IMR-90 (cell line): ENCODE data around the gene CHD9. TPM values are rescaled to one million over a fixed set of nuclear protein-coding genes. Genes with fewer than 3 reads are reported as not detected.

Source experiments
- ATAC-seq: fragments of 200-7000 bp; cut with Tn5 transposase; 2 replicates; pipeline ENCODE4 v1.9.1; 2020; ENCODE audit warnings: low read depth, mild to moderate bottlenecking, moderate library complexity
- BruUV-seq: library from RNA; stranded (reverse); fragments of 400-500 nt; replicated peaks from 2 replicates; lab custom pipeline; 2021; lab: Mats Ljungman, UMichigan
- CTCF ChIA-PET: fragments of 300-600 bp; formaldehyde crosslinking; extraction: SDS; loops from one replicate; lab custom pipeline; 2021; ENCODE audit warnings: antibody characterized with exemption; lab: Yijun Ruan, JAX
- POLR2A ChIA-PET: fragments of 300-600 bp; sonication (Branson Sonifier 250); formaldehyde crosslinking; loops from one replicate; lab custom pipeline; 2022; ENCODE audit warnings: antibody characterized with exemption; ENCODE audit not compliant: unreplicated experiment; lab: Charles Lee
- DNase-seq: peaks from one replicate; pipeline ENCODE4 v3.0.0; 2013
- H2AFZ ChIP-seq: replicated peaks from 2 replicates; pipeline ENCODE3; 2013; ENCODE audit warnings: low read length, mild to moderate bottlenecking; ENCODE audit not compliant: poor library complexity
- H2AK5ac ChIP-seq: 2 replicates; pipeline ENCODE4 v1.6.1; 2013; ENCODE audit warnings: low read depth, low read length, inconsistent platforms
- H2AK9ac ChIP-seq: replicated peaks from 2 replicates; pipeline ENCODE3; 2013; ENCODE audit warnings: mild to moderate bottlenecking, low read depth, low read length, moderate library complexity; ENCODE audit not compliant: poor library complexity
- H2BK120ac ChIP-seq: 2 replicates; pipeline ENCODE4 v1.6.1; 2013; ENCODE audit warnings: low read depth, low read length, inconsistent platforms
- H2BK15ac ChIP-seq: 3 replicates; pipeline ENCODE4 v1.6.1; 2013; ENCODE audit warnings: low read depth, low read length, inconsistent platforms
- H2BK20ac ChIP-seq: 2 replicates; pipeline ENCODE4 v1.6.1; 2013; ENCODE audit warnings: low read depth, mild to moderate bottlenecking, inconsistent platforms, low read length, moderate library complexity
- H2BK5ac ChIP-seq: 2 replicates; pipeline ENCODE4 v1.6.1; 2013; ENCODE audit warnings: mild to moderate bottlenecking, low read depth, low read length, inconsistent platforms; ENCODE audit not compliant: poor library complexity, severe bottlenecking
- H3K14ac ChIP-seq: replicated peaks from 2 replicates; pipeline ENCODE4 v1.6.1; 2013; ENCODE audit warnings: low read depth, low read length, inconsistent platforms
- H3K18ac ChIP-seq: 2 replicates; pipeline ENCODE4 v1.6.1; 2013; ENCODE audit warnings: low read depth, low read length, control low read depth
- H3K23ac ChIP-seq: 2 replicates; pipeline ENCODE4 v1.6.1; 2013; ENCODE audit warnings: low read depth, low read length, inconsistent platforms
- H3K27ac ChIP-seq: 2 replicates; pipeline ENCODE4 v1.5.1; 2013; ENCODE audit warnings: mild to moderate bottlenecking, control low read depth, low read length; ENCODE audit not compliant: insufficient read depth
- H3K27me3 ChIP-seq: 2 replicates; pipeline ENCODE4 v1.6.1; 2013; ENCODE audit warnings: low read length; ENCODE audit not compliant: control insufficient read depth, insufficient read depth
- H3K36me3 ChIP-seq: 2 replicates; pipeline ENCODE4 v1.6.1; 2013; ENCODE audit warnings: low read length, mixed read lengths; ENCODE audit not compliant: control insufficient read depth, insufficient read depth
- H3K4ac ChIP-seq: 2 replicates; pipeline ENCODE4 v1.6.1; 2013; ENCODE audit warnings: low read depth, low read length, inconsistent platforms
- H3K4me1 ChIP-seq: 2 replicates; pipeline ENCODE4 v1.6.1; 2013; ENCODE audit warnings: low read length, mixed read lengths; ENCODE audit not compliant: control insufficient read depth, insufficient read depth
- H3K4me2 ChIP-seq: 2 replicates; pipeline ENCODE4 v1.6.1; 2013; ENCODE audit warnings: low read depth, mild to moderate bottlenecking, control low read depth, low read length, moderate library complexity
- H3K4me3 ChIP-seq: 2 replicates; pipeline ENCODE4 v1.5.1; 2013; ENCODE audit warnings: low read depth, mild to moderate bottlenecking, control low read depth, low read length, moderate library complexity; ENCODE audit not compliant: insufficient read depth
- H3K56ac ChIP-seq: 2 replicates; pipeline ENCODE4 v1.6.1; 2013; ENCODE audit warnings: low read length, inconsistent platforms; ENCODE audit not compliant: insufficient read depth; ENCODE audit errors: extremely low read depth
- H3K79me1 ChIP-seq, 2 experiments: 2 replicates each; pipeline ENCODE4 v1.6.1; 2013; ENCODE audit warnings: low read length in 2 of 2, inconsistent platforms in 1 of 2, low read depth in 1 of 2
- H3K9ac ChIP-seq: 2 replicates; pipeline ENCODE4 v1.6.1; 2013; ENCODE audit warnings: low read depth, low read length, control low read depth
- H3K9me1 ChIP-seq: 2 replicates; pipeline ENCODE4 v1.6.1; 2013; ENCODE audit warnings: low read length, inconsistent platforms; ENCODE audit not compliant: insufficient read depth
- H3K9me3 ChIP-seq: 2 replicates; pipeline ENCODE4 v1.6.1; 2013; ENCODE audit warnings: low read length; ENCODE audit not compliant: control insufficient read depth, insufficient read depth
- H4K20me1 ChIP-seq: 2 replicates; pipeline ENCODE4 v1.6.1; 2013; ENCODE audit warnings: low read length, inconsistent platforms; ENCODE audit not compliant: insufficient read depth
- H4K5ac ChIP-seq: 2 replicates; pipeline ENCODE4 v1.6.1; 2013; ENCODE audit warnings: mild to moderate bottlenecking, low read depth, low read length, control low read depth
- H4K8ac ChIP-seq, 2 experiments: 2 replicates each; pipeline ENCODE4 v1.6.1; 2013; ENCODE audit warnings: low read depth in 2 of 2, low read length in 2 of 2, control low read depth in 1 of 2, inconsistent platforms in 1 of 2
- H4K91ac ChIP-seq: 2 replicates; pipeline ENCODE4 v1.6.1; 2013; ENCODE audit warnings: low read depth, low read length, inconsistent platforms; ENCODE audit not compliant: insufficient read depth
- MAFK ChIP-seq: IDR thresholded peaks from 2 replicates; pipeline ENCODE4 v1.6.1; 2012; ENCODE audit warnings: low read depth, low read length, improper control_type of control experiment
- RFX5 ChIP-seq: IDR thresholded peaks from 2 replicates; pipeline ENCODE4 v1.8.0; 2012; ENCODE audit warnings: low read depth, mild to moderate bottlenecking, low read length, moderate library complexity
- WGBS, 2 experiments: methylation state at CpG; one replicate each; pipeline versions ENCODE4 v1.1.5 to v1.1.7; 2013; ENCODE audit warnings: missing lambda C conversion rate in 2 of 2; ENCODE audit not compliant: insufficient read length in 1 of 2; ENCODE audit errors: extremely low coverage in 2 of 2; 5-methylcytosine and 5-hydroxymethylcytosine counted together
- dilution Hi-C: fragments of 300-500 bp; cut with HindIII; formaldehyde crosslinking; loops from one replicate; pipeline ENCODE4 v1.14.3; 2018; ENCODE audit warnings: low sequenced_read_pairs; ENCODE audit not compliant: unreplicated experiment
- in situ Hi-C: fragments of 300-500 bp; cut with MboI; formaldehyde crosslinking; loops from 3 replicates; pipeline ENCODE4 v1.14.3; 2019; ENCODE audit warnings: low sequenced_read_pairs, inconsistent platforms, mixed read lengths
- intact Hi-C: fragments of 100-400 bp; cut with micrococcal nuclease; formaldehyde crosslinking; loops from 2 replicates; pipeline ENCODE4 v1.10.0; 2022
- polyA plus RNA-seq, 3 experiments: library from polyadenylated mRNA; depleted of rRNA; stranded (reverse); fragments of >200 nt; gene quantifications; 2 replicates each; pipeline ENCODE4 v1.2.3, GENCODE V29; 2012; ENCODE audit warnings: low replicate concordance in 1 of 3
- total RNA-seq: library from RNA; depleted of rRNA; stranded (reverse); fragments of >200 nt; gene quantifications from 2 replicates; pipeline ENCODE4 v1.2.3, GENCODE V29; 2012
- TF ChIP-seq, protein P1 (sequence below): fragments of 150-350 bp; IDR thresholded peaks from 2 replicates; pipeline ENCODE4 v1.6.1; 2016; ENCODE audit warnings: low read depth, mild to moderate bottlenecking, low read length, moderate library complexity, borderline replicate concordance
- TF ChIP-seq, protein P2 (sequence below): fragments of 150-350 bp; IDR thresholded peaks from 2 replicates; pipeline ENCODE4 v1.6.1; 2017; ENCODE audit warnings: mild to moderate bottlenecking, antibody characterized with exemption, low read length, low read depth

The CHD9 gene
- total and polyA plus RNA-seq, 2 of the 4 experiments (the other 2 are of a cell fraction) = 9.1 to 48.8 TPM

DNA sequence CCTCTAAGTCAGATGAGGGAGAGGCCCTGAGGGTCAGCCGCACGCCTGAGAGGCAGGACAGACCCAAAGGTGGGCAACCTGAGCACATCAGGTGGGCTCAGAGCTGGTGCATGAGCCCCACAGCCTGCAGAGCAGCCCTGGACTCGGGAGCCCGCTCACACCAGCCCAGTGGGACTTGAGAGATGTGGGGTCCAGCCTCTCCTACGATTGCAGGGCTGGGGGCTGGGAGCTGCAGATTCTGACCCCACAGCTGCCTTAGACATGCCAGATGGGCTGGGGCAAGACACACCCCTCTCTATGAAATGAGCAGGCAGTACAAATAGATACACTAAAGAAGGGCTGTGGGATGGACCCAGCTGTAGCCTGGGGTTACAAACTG, 302.4 kb downstream of the CHD9 start:
- Histone ChIP-seq H3K4me3 (no peak overlapping the region), H3K4ac (no peak overlapping the region), H3K18ac (no peak overlapping the region), H2BK5ac (no peak overlapping the region), H2BK20ac (no peak overlapping the region), H3K9me3 (no peaks in the 10 kb centered on the region), H3K23ac (no peak overlapping the region), H3K9me1 (no peaks in the 10 kb centered on the region), H2AK9ac (no peak overlapping the region), H2BK120ac (no peak overlapping the region), H3K27ac (no peak overlapping the region), H3K14ac (no peak overlapping the region), H3K56ac (no peak overlapping the region), H2AFZ (no peak overlapping the region), H4K8ac (no peak overlapping the region), H2AK5ac (no peak overlapping the region), H3K9ac (no peak overlapping the region), H3K4me2 (no peak overlapping the region), H4K5ac (no peak overlapping the region), H3K36me3 (no peaks in the 10 kb centered on the region), H3K27me3 (peaks cover 4% of the 10 kb centered on the region; the same call in 1 of the 2 replicates), H4K91ac (no peak overlapping the region), H3K79me1 (no peaks in the 10 kb centered on the region), H4K20me1 (no peaks in the 10 kb centered on the region), H2BK15ac (no peak overlapping the region), H3K4me1 (no peaks in the 10 kb centered on the region)
- POLR2A ChIA-PET = no interaction called here
- dilution Hi-C loops = no loop called here
- WGBS, 2 experiments = 35% methylated on average over 4 of the region's 5 CpGs; no CpG with 5 or more reads in 1 of the 2 experiments
- TF ChIP-seq, protein P1, sequence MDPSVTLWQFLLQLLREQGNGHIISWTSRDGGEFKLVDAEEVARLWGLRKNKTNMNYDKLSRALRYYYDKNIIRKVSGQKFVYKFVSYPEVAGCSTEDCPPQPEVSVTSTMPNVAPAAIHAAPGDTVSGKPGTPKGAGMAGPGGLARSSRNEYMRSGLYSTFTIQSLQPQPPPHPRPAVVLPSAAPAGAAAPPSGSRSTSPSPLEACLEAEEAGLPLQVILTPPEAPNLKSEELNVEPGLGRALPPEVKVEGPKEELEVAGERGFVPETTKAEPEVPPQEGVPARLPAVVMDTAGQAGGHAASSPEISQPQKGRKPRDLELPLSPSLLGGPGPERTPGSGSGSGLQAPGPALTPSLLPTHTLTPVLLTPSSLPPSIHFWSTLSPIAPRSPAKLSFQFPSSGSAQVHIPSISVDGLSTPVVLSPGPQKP = no peak
- TF ChIP-seq, protein P2, sequence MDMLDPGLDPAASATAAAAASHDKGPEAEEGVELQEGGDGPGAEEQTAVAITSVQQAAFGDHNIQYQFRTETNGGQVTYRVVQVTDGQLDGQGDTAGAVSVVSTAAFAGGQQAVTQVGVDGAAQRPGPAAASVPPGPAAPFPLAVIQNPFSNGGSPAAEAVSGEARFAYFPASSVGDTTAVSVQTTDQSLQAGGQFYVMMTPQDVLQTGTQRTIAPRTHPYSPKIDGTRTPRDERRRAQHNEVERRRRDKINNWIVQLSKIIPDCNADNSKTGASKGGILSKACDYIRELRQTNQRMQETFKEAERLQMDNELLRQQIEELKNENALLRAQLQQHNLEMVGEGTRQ = no peak
- no peak for TF ChIP-seq RFX5
- TF ChIP-seq MAFK = no peak
- CTCF ChIA-PET = no interaction called here
- ATAC-seq (no peak), DNase-seq (no peak)
- BruUV-seq = no TSS peak
- in situ Hi-C loops = no loop called here
- intact Hi-C loops = no loop called here
